ENCODE results near the gene GBGT1.
A peak's percentile ranks its signal among the peaks of the same experiment; 100 is the strongest.

GBGT1 gene

GRCh38 chr9:133160742-133161546, 2.8 kb downstream of the GBGT1 start:
- DNase-seq: peak; percentile 7 to 41

GRCh38 chr9:133158695-133159094, 5.0 kb downstream of the GBGT1 start:
- DNase-seq: no peak

- DNase-seq: no peak
Observed at GRCh38 chr9:133155156-133155555, 8.6 kb downstream of the GBGT1 start.

- no peak for DNase-seq
Observed at GRCh38 chr9:133154097-133154989, 9.4 kb downstream of the GBGT1 start.

- DNase-seq: no peak
Observed at GRCh38 chr9:133153227-133154096, 10.3 kb downstream of the GBGT1 start.

GRCh38 chr9:133151601-133152525, 11.9 kb downstream of the GBGT1 start:
- DNase-seq: no peak

- no peak for DNase-seq
Observed at GRCh38 chr9:133151041-133151440, 12.7 kb downstream of the GBGT1 start.

GRCh38 chr9:133149130-133150015, 14.3 kb downstream of the GBGT1 start:
- DNase-seq: peak; percentile 88 to 95

- peak; percentile 13 to 32 for DNase-seq
Observed at GRCh38 chr9:133148199-133149129, 15.2 kb downstream of the GBGT1 start.

GRCh38 chr9:133147412-133148198, 16.1 kb downstream of the GBGT1 start:
- DNase-seq: peak; percentile 78 to 81

- DNase-seq: no peak
Observed at GRCh38 chr9:133146746-133147411, 16.8 kb downstream of the GBGT1 start.

- DNase-seq: no peak
Observed at GRCh38 chr9:133144904-133145851, 18.5 kb downstream of the GBGT1 start.

- DNase-seq: peak; percentile 65 to 76
Observed at GRCh38 chr9:133144142-133144903, 19.4 kb downstream of the GBGT1 start.

- DNase-seq: no peak
Observed at GRCh38 chr9:133143639-133144141, 20.0 kb downstream of the GBGT1 start.

GRCh38 chr9:133142684-133143622, 20.8 kb downstream of the GBGT1 start:
- DNase-seq: no peak
